WTC11 (cell line): ENCODE data around the gene SLC6A9. TPM values are rescaled to one million over a fixed set of nuclear protein-coding genes. Genes with fewer than 3 reads are reported as not detected.

Experiments used
- ATAC-seq: fragments of 200-7000 bp; cut with Tn5 transposase; 2 replicates; pipeline ENCODE4 v1.10.0; 2021; ENCODE audit warnings: mild to moderate bottlenecking, moderate library complexity
- CTCF ChIA-PET: fragments of 300-600 bp; sonication (Branson Sonifier 250); formaldehyde crosslinking; loops from one replicate; lab custom pipeline; 2021; ENCODE audit warnings: antibody characterized with exemption; lab: Charles Lee
- POLR2A ChIA-PET: fragments of 350-600 bp; sonication (Branson Sonifier 250); formaldehyde crosslinking; loops from one replicate; lab custom pipeline; 2021; ENCODE audit warnings: antibody characterized with exemption; lab: Charles Lee
- DNase-seq: peaks from one replicate; pipeline ENCODE4 v3.0.0; 2021; ENCODE audit warnings: low spot score
- H3K27ac Mint-ChIP-seq: 2 replicates; pipeline ENCODE4 v1.8.0; 2021; ENCODE audit warnings: mixed read lengths
- H3K27me3 Mint-ChIP-seq: 2 replicates; pipeline ENCODE4 v1.8.0; 2021; ENCODE audit warnings: low read depth, mild to moderate bottlenecking, moderate library complexity, mixed read lengths
- H3K36me3 Mint-ChIP-seq: 2 replicates; pipeline ENCODE4 v1.8.0; 2021; ENCODE audit warnings: mixed read lengths
- H3K4me1 Mint-ChIP-seq: 2 replicates; pipeline ENCODE4 v1.8.0; 2022; ENCODE audit warnings: mixed read lengths
- H3K4me3 Mint-ChIP-seq: 2 replicates; pipeline ENCODE4 v1.8.0; 2021; ENCODE audit warnings: mild to moderate bottlenecking, moderate library complexity, mixed read lengths
- H3K9me3 Mint-ChIP-seq: 2 replicates; pipeline ENCODE4 v1.8.0; 2021; ENCODE audit warnings: mixed read lengths
- CREM ChIP-seq: sonication (generic); formaldehyde crosslinking; IDR thresholded peaks from 2 replicates; pipeline ENCODE4 v1.8.1; 2022; ENCODE audit warnings: mild to moderate bottlenecking, missing genetic modification reagents, moderate library complexity
- ELF4 ChIP-seq: sonication (generic); formaldehyde crosslinking; IDR thresholded peaks from 2 replicates; pipeline ENCODE4 v1.8.1; 2022; ENCODE audit warnings: low read depth, mild to moderate bottlenecking, moderate library complexity, missing genetic modification reagents
- FOXP1 ChIP-seq: sonication (generic); formaldehyde crosslinking; IDR thresholded peaks from 2 replicates; pipeline ENCODE4 v1.8.0; 2022; ENCODE audit warnings: missing genetic modification reagents, mild to moderate bottlenecking, moderate library complexity, borderline replicate concordance
- HMGA2 ChIP-seq: fragments of 250-450 bp; sonication (Bioruptor Pico); IDR thresholded peaks from 2 replicates; pipeline ENCODE4 v1.4.0; 2021; ENCODE audit warnings: mild to moderate bottlenecking, moderate library complexity
- JAZF1 ChIP-seq: fragments of 250-450 bp; sonication (Bioruptor Pico); IDR thresholded peaks from 2 replicates; pipeline ENCODE4 v1.9.0; 2021; ENCODE audit warnings: moderate library complexity, mild to moderate bottlenecking, inconsistent platforms
- MXD4 ChIP-seq: fragments of 250-450 bp; sonication (Bioruptor Pico); IDR thresholded peaks from 2 replicates; pipeline ENCODE4 v1.8.0; 2021; ENCODE audit warnings: mild to moderate bottlenecking, moderate library complexity, borderline replicate concordance
- MYBL2 ChIP-seq: sonication (generic); formaldehyde crosslinking; IDR thresholded peaks from 2 replicates; pipeline ENCODE4 v1.8.1; 2023; ENCODE audit warnings: mild to moderate bottlenecking, moderate library complexity, missing genetic modification reagents
- NR1H2 ChIP-seq: sonication (generic); formaldehyde crosslinking; IDR thresholded peaks from 2 replicates; pipeline ENCODE4 v1.9.0; 2021; ENCODE audit warnings: mild to moderate bottlenecking, moderate library complexity, missing genetic modification reagents
- NR3C1 ChIP-seq: sonication (generic); formaldehyde crosslinking; conservative IDR thresholded peaks from 2 replicates; pipeline ENCODE4 v1.8.1; 2023; ENCODE audit warnings: low read depth, mild to moderate bottlenecking, missing genetic modification reagents
- RORB ChIP-seq: fragments of 250-450 bp; sonication (Bioruptor Pico); IDR thresholded peaks from 2 replicates; pipeline ENCODE4 v1.9.0; 2021; ENCODE audit warnings: mild to moderate bottlenecking
- TCF7 ChIP-seq: sonication (generic); formaldehyde crosslinking; IDR thresholded peaks from 2 replicates; pipeline ENCODE4 v1.8.0; 2022; ENCODE audit warnings: mild to moderate bottlenecking, low read depth, missing genetic modification reagents, moderate library complexity
- TEAD4 ChIP-seq: sonication (generic); formaldehyde crosslinking; IDR thresholded peaks from 2 replicates; pipeline ENCODE4 v1.8.0; 2022; ENCODE audit warnings: mild to moderate bottlenecking, missing genetic modification reagents
- ZNF317 ChIP-seq: sonication (generic); formaldehyde crosslinking; IDR thresholded peaks from 2 replicates; pipeline ENCODE4 v1.8.1; 2023; ENCODE audit warnings: low read depth, mild to moderate bottlenecking, moderate library complexity, missing genetic modification reagents, borderline replicate concordance
- ZNF396 ChIP-seq: fragments of 250-450 bp; sonication (Bioruptor Pico); IDR thresholded peaks from 2 replicates; pipeline ENCODE4 v1.8.0; 2021; ENCODE audit warnings: mild to moderate bottlenecking, moderate library complexity, borderline replicate concordance
- total RNA-seq: library from RNA; stranded (reverse); gene quantifications from 3 replicates; pipeline ENCODE4 v1.2.3, GENCODE V29; 2021
- TF ChIP-seq, protein P1 (sequence below): sonication (generic); formaldehyde crosslinking; IDR thresholded peaks from 2 replicates; pipeline ENCODE4 v1.8.1; 2023; ENCODE audit warnings: mild to moderate bottlenecking, missing genetic modification reagents, borderline replicate concordance
- TF ChIP-seq, protein P2 (sequence below): sonication (generic); formaldehyde crosslinking; IDR thresholded peaks from 2 replicates; pipeline ENCODE4 v1.8.1; 2023; ENCODE audit warnings: mild to moderate bottlenecking, missing genetic modification reagents
- TF ChIP-seq, protein P3 (sequence below): sonication (generic); formaldehyde crosslinking; IDR thresholded peaks from 2 replicates; pipeline ENCODE4 v1.8.1; 2022; ENCODE audit warnings: mild to moderate bottlenecking, missing genetic modification reagents, moderate library complexity, borderline replicate concordance
- TF ChIP-seq, protein P4 (sequence below): sonication (generic); formaldehyde crosslinking; IDR thresholded peaks from 2 replicates; pipeline ENCODE4 v1.8.1; 2022; ENCODE audit warnings: low read depth, mild to moderate bottlenecking, moderate library complexity, missing genetic modification reagents, borderline replicate concordance
- TF ChIP-seq, protein P5 (sequence below): sonication (generic); formaldehyde crosslinking; IDR thresholded peaks from 2 replicates; pipeline ENCODE4 v1.8.1; 2022; ENCODE audit warnings: low read depth, missing genetic modification reagents, borderline replicate concordance
- TF ChIP-seq, protein P6 (sequence below): sonication (generic); formaldehyde crosslinking; IDR thresholded peaks from 2 replicates; pipeline ENCODE4 v1.8.0; 2022; ENCODE audit warnings: mild to moderate bottlenecking, missing genetic modification reagents

Gene SLC6A9
- total RNA-seq, 1 experiment from 2014 or later: 14.4 TPM

DNA sequence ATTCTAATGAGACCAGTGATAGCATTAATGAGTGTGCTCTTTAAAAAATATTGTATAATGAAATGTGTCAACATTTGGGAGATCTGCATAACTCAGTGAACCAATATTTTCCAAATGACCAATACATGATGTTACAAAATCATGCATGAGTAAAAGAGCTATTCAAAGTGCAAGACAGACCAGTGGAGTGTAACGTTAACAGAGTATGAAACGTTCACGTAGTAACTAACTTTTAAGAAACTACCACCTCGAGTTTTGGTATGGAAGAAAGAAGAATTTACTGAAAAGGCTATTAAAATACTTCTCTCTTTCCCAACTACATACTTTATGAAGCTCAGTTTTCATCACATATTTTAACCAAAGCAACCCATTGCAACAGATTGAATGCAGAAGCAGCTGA is 9.6 kb upstream of the SLC6A9 start (continued):
- TF ChIP-seq, protein P1, sequence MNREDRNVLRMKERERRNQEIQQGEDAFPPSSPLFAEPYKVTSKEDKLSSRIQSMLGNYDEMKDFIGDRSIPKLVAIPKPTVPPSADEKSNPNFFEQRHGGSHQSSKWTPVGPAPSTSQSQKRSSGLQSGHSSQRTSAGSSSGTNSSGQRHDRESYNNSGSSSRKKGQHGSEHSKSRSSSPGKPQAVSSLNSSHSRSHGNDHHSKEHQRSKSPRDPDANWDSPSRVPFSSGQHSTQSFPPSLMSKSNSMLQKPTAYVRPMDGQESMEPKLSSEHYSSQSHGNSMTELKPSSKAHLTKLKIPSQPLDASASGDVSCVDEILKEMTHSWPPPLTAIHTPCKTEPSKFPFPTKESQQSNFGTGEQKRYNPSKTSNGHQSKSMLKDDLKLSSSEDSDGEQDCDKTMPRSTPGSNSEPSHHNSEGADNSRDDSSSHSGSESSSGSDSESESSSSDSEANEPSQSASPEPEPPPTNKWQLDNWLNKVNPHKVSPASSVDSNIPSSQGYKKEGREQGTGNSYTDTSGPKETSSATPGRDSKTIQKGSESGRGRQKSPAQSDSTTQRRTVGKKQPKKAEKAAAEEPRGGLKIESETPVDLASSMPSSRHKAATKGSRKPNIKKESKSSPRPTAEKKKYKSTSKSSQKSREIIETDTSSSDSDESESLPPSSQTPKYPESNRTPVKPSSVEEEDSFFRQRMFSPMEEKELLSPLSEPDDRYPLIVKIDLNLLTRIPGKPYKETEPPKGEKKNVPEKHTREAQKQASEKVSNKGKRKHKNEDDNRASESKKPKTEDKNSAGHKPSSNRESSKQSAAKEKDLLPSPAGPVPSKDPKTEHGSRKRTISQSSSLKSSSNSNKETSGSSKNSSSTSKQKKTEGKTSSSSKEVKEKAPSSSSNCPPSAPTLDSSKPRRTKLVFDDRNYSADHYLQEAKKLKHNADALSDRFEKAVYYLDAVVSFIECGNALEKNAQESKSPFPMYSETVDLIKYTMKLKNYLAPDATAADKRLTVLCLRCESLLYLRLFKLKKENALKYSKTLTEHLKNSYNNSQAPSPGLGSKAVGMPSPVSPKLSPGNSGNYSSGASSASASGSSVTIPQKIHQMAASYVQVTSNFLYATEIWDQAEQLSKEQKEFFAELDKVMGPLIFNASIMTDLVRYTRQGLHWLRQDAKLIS (CRISPR knock-in tag): no peak
- TF ChIP-seq MXD4 (CRISPR knock-in tag) (no peak), CREM (CRISPR knock-in tag) (no peak)

DNA sequence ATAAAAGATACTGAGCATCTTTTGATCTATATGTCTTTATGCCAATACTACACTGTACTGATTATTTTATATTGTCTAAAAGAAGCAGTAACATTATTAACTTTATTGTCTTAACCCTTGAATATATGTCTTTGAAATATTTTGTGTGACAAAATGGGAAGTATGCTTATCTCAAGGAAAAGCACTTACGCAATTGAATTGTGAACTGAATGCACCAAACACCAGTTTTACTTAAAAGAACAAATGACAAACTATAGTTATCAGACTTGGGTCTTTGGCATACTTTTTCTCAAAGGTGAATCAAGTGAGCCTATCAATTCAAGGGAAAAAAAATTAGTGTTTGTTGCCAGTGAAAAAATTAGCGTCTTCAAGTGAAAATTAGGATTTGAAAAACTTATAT is 9.2 kb upstream of the SLC6A9 start:
- no peak overlapping the region for H3K4me3 Mint-ChIP-seq
- DNase-seq (no peak), ATAC-seq (no peak)
- ChIA-PET CTCF (interaction anchor here (0.5 to 0.9 kb wide), 2 partner anchors 34 to 321 kb away, joined by 3 to 4 read pairs; no protein-coding TSS in a partner anchor), POLR2A (no interaction called here)
- peaks cover 6% of the 10 kb centered on the region for H3K4me1 Mint-ChIP-seq
- H3K9me3 Mint-ChIP-seq: no peaks in the 10 kb centered on the region
- no peak overlapping the region for H3K27ac Mint-ChIP-seq
- TF ChIP-seq TEAD4 (CRISPR knock-in tag): no peak
- no peak for TF ChIP-seq RORB (CRISPR knock-in tag)
- TF ChIP-seq, protein P2, sequence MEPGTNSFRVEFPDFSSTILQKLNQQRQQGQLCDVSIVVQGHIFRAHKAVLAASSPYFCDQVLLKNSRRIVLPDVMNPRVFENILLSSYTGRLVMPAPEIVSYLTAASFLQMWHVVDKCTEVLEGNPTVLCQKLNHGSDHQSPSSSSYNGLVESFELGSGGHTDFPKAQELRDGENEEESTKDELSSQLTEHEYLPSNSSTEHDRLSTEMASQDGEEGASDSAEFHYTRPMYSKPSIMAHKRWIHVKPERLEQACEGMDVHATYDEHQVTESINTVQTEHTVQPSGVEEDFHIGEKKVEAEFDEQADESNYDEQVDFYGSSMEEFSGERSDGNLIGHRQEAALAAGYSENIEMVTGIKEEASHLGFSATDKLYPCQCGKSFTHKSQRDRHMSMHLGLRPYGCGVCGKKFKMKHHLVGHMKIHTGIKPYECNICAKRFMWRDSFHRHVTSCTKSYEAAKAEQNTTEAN (CRISPR knock-in tag): no peak
- TF ChIP-seq ZNF396 (CRISPR knock-in tag): no peak
- TF ChIP-seq, protein P3, sequence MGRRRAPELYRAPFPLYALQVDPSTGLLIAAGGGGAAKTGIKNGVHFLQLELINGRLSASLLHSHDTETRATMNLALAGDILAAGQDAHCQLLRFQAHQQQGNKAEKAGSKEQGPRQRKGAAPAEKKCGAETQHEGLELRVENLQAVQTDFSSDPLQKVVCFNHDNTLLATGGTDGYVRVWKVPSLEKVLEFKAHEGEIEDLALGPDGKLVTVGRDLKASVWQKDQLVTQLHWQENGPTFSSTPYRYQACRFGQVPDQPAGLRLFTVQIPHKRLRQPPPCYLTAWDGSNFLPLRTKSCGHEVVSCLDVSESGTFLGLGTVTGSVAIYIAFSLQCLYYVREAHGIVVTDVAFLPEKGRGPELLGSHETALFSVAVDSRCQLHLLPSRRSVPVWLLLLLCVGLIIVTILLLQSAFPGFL (CRISPR knock-in tag): no peak
- no peak for TF ChIP-seq NR3C1 (CRISPR knock-in tag)
- no peak for TF ChIP-seq HMGA2 (CRISPR knock-in tag)
- TF ChIP-seq NR1H2 (CRISPR knock-in tag): no peak
- no peak for TF ChIP-seq ZNF317
- no peak for TF ChIP-seq ELF4 (CRISPR knock-in tag)
- TF ChIP-seq FOXP1 (CRISPR knock-in tag): no peak
- TF ChIP-seq, protein P4, sequence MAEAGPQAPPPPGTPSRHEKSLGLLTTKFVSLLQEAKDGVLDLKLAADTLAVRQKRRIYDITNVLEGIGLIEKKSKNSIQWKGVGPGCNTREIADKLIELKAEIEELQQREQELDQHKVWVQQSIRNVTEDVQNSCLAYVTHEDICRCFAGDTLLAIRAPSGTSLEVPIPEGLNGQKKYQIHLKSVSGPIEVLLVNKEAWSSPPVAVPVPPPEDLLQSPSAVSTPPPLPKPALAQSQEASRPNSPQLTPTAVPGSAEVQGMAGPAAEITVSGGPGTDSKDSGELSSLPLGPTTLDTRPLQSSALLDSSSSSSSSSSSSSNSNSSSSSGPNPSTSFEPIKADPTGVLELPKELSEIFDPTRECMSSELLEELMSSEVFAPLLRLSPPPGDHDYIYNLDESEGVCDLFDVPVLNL: no peak
- no peak for TF ChIP-seq MYBL2
- TF ChIP-seq, protein P5, sequence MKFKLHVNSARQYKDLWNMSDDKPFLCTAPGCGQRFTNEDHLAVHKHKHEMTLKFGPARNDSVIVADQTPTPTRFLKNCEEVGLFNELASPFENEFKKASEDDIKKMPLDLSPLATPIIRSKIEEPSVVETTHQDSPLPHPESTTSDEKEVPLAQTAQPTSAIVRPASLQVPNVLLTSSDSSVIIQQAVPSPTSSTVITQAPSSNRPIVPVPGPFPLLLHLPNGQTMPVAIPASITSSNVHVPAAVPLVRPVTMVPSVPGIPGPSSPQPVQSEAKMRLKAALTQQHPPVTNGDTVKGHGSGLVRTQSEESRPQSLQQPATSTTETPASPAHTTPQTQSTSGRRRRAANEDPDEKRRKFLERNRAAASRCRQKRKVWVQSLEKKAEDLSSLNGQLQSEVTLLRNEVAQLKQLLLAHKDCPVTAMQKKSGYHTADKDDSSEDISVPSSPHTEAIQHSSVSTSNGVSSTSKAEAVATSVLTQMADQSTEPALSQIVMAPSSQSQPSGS (CRISPR knock-in tag): no peak
- TF ChIP-seq MXD4 (CRISPR knock-in tag): no peak
- TF ChIP-seq TCF7 (CRISPR knock-in tag): no peak
- TF ChIP-seq, protein P6, sequence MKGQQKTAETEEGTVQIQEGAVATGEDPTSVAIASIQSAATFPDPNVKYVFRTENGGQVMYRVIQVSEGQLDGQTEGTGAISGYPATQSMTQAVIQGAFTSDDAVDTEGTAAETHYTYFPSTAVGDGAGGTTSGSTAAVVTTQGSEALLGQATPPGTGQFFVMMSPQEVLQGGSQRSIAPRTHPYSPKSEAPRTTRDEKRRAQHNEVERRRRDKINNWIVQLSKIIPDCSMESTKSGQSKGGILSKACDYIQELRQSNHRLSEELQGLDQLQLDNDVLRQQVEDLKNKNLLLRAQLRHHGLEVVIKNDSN (CRISPR knock-in tag): no peak
- no peak for TF ChIP-seq JAZF1
- H3K27me3 Mint-ChIP-seq: peaks cover 14% of the 10 kb centered on the region
- H3K36me3 Mint-ChIP-seq: no peaks in the 10 kb centered on the region
